Kidney epithelial cell (primary cell): ENCODE measurements around the gene STIM1. TPM values are rescaled to one million over a fixed set of nuclear protein-coding genes. Genes with fewer than 3 reads are reported as not detected.
A peak's percentile ranks its signal among the peaks of the same experiment; 100 is the strongest.

Experiments used
- DNase-seq: peaks from one replicate; pipeline ENCODE4 v3.0.0-alpha.2; 2010; ENCODE audit warnings: low read depth
- H3K27me3 ChIP-seq: 2 replicates; pipeline ENCODE4 v1.6.0; 2011; ENCODE audit warnings: low read length; ENCODE audit not compliant: control insufficient read depth, insufficient read depth
- H3K36me3 ChIP-seq: 2 replicates; pipeline ENCODE4 v1.5.1; 2011; ENCODE audit warnings: low read length; ENCODE audit not compliant: control insufficient read depth, insufficient read depth
- H3K4me3 ChIP-seq: 2 replicates; pipeline ENCODE4 v1.5.1; 2011; ENCODE audit warnings: low read depth, mild to moderate bottlenecking, control low read depth, low read length
- CTCF ChIP-seq: IDR thresholded peaks from 2 replicates; pipeline ENCODE4 v1.5.1; 2011; ENCODE audit warnings: mild to moderate bottlenecking, moderate library complexity, low read length, control low read depth, inconsistent platforms; ENCODE audit not compliant: insufficient read depth, poor library complexity, severe bottlenecking
- total RNA-seq: library from RNA; depleted of rRNA; stranded (reverse); fragments of >200 nt; gene quantifications from 2 replicates; pipeline ENCODE4 v1.2.3, GENCODE V29; 2015

STIM1 gene
- total RNA-seq, 1 donor from 2014 or later, result 25.4 TPM

- H3K4me3 ChIP-seq, result no peak overlapping the region
- H3K36me3 ChIP-seq, result no peaks in the 10 kb centered on the region
- DNase-seq, result no peak
- no peaks in the 10 kb centered on the region for H3K27me3 ChIP-seq
- TF ChIP-seq CTCF, result no peak
Observed at GRCh38 chr11:3837793-3838192, 17.7 kb upstream of the STIM1 start.

- Histone ChIP-seq H3K36me3 (no peaks in the 10 kb centered on the region), H3K4me3 (no peak overlapping the region), H3K27me3 (no peaks in the 10 kb centered on the region)
- no peak for DNase-seq
- no peak for TF ChIP-seq CTCF
Observed at GRCh38 chr11:3838504-3838903, 17.0 kb upstream of the STIM1 start.

- Histone ChIP-seq H3K4me3 (peak overlapping the region; percentile 49), H3K27me3 (no peaks in the 10 kb centered on the region), H3K36me3 (no peaks in the 10 kb centered on the region)
- no peak for DNase-seq
- TF ChIP-seq CTCF, result no peak
Observed at GRCh38 chr11:3840004-3840869, 15.2 kb upstream of the STIM1 start.

GRCh38 chr11:3840870-3841425 lies 14.5 kb upstream of the STIM1 start, which contains the start of gene RHOG:
TSS of gene RHOG (minus strand) at chr11:3840959. CDS start at chr11:3828138, 12,821 bp downstream.
- no peak for TF ChIP-seq CTCF
- peak; percentile 28 for DNase-seq
- no peaks in the 10 kb centered on the region for H3K27me3 ChIP-seq
- H3K4me3 ChIP-seq, result peak within 1 kb of the TSS; percentile 49
- H3K36me3 ChIP-seq, result no peaks in the 10 kb centered on the region

- peak; percentile 41 for DNase-seq
- Histone ChIP-seq H3K36me3 (no peaks in the 10 kb centered on the region), H3K27me3 (no peaks in the 10 kb centered on the region), H3K4me3 (peak overlapping the region; percentile 49)
- TF ChIP-seq CTCF, result peak; percentile 89
Observed at GRCh38 chr11:3841426-3842350, 13.8 kb upstream of the STIM1 start.
